ENCODE measurements around the gene ROBO3.

Gene ROBO3, protein sequence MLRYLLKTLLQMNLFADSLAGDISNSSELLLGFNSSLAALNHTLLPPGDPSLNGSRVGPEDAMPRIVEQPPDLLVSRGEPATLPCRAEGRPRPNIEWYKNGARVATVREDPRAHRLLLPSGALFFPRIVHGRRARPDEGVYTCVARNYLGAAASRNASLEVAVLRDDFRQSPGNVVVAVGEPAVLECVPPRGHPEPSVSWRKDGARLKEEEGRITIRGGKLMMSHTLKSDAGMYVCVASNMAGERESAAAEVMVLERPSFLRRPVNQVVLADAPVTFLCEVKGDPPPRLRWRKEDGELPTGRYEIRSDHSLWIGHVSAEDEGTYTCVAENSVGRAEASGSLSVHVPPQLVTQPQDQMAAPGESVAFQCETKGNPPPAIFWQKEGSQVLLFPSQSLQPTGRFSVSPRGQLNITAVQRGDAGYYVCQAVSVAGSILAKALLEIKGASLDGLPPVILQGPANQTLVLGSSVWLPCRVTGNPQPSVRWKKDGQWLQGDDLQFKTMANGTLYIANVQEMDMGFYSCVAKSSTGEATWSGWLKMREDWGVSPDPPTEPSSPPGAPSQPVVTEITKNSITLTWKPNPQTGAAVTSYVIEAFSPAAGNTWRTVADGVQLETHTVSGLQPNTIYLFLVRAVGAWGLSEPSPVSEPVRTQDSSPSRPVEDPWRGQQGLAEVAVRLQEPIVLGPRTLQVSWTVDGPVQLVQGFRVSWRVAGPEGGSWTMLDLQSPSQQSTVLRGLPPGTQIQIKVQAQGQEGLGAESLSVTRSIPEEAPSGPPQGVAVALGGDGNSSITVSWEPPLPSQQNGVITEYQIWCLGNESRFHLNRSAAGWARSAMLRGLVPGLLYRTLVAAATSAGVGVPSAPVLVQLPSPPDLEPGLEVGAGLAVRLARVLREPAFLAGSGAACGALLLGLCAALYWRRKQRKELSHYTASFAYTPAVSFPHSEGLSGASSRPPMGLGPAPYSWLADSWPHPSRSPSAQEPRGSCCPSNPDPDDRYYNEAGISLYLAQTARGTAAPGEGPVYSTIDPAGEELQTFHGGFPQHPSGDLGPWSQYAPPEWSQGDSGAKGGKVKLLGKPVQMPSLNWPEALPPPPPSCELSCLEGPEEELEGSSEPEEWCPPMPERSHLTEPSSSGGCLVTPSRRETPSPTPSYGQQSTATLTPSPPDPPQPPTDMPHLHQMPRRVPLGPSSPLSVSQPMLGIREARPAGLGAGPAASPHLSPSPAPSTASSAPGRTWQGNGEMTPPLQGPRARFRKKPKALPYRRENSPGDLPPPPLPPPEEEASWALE (N-terminal part only)

DNA sequence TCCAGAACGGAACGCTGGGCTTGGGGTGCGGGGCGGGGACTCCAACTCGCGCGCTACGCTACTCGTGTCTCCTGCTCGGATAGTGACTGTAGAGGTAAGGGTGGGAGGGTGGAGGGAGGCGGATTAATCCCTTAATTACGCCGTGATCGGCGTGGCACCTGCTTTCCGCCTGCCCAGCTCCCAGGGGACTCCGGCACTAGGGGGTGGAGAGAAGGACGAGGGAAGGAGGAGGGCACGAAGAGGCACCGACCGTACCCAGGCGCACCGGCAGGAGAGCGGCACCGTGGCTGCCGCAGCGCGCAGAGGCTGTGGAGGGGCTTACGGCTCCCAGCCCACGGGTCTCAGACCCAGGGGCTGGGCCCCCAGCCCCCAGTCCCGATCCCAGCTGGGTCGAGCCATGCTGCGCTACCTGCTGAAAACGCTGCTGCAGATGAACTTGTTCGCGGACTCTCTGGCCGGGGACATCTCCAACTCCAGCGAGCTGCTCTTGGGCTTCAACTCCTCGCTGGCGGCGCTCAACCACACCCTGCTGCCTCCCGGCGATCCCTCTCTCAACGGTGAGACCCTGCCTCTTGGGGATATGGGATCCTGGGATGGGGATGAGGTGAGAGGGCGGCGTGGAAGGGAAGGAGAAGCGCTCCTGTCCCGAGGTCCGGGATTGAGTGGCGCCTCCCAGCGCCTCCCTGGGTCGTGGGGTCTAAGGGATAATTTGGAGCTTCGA lies at the start of gene ROBO3:
Gene ROBO3 (plus strand): TSS at position 252 of the 721 bp plus-strand sequence. CDS start 146 bp downstream, at position 398.
- DNase-seq = no peak

DNA sequence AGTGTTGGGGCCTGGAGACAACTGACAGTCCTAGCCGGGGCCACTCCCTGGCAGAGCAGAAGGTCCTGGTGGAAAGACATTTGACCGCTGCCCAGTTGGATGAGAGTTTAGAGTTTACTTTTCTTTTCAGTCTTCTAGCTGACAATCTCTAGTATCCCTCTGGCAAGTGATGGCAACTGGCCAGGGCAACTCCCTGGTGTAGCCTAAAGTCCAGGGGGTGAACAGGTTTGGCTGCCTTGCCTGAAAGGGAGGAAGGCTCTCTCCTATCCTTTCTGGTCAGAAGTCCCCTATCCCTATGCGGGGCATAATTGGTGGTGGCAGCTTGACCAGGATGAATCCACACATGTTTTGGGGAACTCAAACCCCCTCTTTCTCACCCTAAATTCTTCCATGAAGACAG lies 48.2 kb upstream of the ROBO3 start:
- no peak for DNase-seq

DNA sequence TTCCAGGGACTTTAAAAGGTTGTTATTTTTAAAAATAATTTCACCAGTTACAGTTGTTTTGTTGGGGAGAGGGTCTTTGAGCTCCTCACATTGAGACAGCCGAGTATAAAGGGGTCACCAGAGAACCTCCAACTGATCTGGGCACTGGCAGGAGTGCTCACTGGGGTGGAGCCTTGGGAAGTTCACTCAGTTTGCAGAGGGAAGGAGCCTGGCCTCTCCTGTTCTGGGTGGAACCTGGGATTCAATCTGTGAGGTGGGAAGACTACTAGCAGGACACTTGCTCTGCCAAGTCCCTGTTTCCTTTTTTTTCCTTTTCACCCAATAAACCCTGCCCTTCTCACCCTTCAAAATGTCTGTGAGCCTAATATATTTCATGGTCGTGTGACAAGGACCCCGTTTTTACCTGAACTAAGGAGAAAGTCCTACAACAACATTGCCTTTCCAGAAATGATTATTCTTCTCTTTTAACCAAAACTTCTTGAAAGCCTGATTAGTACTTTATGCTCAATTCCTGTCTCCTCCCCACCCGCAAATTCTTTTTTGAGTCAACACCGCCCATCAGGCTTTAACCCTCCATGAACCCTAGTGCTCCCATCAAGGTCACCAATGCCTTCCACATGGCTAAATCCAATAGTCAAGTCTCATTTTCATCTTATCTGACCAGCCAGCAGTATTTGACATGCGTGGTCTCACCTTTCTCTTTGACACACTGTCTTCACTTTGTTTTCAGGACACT lies 43.1 kb upstream of the ROBO3 start:
- no peak for DNase-seq

DNA sequence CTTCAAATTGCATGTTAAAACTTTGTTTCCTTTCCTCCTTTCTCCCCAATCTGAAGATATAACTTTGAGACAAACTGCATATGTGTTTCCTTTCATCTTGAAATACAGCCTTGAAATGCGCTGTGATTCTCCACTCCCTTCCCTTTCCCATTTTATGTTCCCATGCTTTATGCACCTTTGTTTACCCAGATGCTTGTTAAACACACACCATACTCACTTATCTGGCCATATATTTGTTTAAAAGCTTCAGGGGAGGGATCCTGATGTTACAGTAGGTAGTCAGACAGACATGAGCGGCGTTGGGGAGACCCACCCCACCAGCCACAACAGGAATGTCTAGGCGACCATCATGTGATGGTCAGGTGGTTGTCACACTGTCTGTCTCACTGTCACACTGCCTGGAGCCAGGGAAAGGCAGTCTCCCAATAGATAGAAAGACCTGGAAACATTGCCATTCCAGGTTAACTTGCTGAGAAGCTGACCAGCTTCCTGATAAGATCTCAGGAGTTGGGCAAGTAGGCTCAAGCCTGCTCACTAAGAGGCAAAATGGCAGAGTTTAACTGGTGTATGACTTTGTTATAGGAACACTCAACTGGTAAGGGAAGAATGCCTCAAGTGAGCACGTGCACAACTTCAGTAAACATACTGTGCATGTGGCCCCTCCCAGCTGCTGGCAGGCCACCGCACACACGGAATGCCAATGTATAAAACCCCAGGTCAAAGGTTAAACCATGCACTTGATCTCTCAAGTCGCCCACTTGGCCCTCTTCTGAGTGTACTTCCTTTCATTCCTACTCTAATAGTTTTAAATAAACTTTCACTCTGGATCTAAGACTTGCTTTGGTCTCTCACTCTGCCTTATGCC lies 41.5 kb upstream of the ROBO3 start:
- no peak for DNase-seq

DNA sequence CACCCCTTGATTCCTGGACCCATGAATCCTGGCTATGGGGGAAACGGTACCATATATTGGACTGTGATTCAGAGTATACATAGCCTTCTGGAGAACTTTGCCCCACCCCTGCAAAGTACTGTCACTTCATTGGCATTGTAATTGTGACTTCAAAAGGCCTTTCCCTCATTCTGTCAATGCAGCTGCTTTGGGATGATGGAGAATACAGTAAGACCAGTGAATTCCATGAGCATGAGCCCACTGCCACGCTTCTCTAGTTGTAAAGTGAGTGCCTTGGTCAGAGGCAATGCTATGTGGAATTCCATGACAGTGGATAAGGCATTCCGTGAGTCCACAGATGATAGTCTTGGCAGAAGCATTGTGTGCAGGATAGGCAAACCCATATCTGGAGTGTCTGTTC lies 39.4 kb upstream of the ROBO3 start:
- no peak for DNase-seq

DNA sequence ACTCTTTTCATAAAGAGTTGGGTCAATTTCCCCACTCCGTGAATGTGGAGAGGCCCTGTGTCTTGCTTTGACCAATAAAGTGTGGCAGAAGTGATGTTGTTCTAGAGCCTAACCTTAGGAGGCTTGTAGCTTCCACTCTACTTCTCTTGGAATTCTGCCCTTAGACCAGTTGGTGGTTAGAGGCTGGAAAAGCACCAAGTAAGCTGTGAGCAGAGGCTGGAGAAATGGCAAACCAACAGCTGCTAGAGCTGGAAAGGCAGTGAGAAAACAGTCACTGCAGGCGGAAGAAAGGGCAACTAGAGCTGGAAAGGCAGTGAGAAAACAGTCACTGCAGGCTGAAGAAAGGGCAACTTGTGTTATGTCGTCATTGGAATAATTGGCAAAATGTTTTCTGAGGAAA lies 35.2 kb upstream of the ROBO3 start:
- DNase-seq = no peak

DNA sequence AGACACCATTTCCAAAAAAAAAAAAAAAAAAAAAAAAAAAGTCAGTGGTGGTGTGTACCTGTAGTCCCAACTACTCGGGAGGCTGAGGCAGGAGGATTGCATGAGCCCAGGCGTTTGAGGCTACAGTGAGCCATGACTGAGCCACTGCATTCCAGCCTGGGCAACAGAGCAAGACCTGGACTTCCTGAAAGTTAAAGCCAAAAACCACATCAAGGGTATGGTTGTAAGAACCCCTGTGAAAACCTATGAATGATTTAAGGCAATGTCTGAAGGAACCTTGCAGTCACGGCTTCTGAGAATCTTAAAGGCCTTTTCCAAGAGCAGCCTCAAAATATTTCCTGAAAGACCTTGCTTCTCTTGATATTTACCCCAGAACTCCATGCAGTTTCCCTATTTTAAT lies 34.5 kb upstream of the ROBO3 start:
- DNase-seq = no peak

DNA sequence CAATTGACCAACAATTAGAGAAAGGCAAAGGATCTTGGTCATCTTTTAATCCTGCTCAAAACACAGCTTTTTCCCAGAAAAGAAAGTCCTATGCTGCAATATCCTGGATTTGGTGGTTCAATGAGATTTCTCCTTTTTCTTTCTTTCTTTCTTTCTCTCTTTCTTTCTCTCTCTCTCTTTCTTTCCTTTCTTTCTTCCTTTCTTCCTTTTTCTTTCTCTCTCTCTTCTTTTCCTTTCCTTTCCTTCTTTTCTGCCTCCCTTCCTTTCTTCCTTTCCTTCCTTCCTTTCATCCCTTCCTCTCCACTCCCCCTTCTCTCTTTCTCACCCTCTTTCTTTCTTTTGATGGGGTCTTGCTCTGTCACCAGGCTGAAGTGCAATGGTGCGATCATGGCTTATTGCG lies 33.3 kb upstream of the ROBO3 start:
- no peak for DNase-seq

DNA sequence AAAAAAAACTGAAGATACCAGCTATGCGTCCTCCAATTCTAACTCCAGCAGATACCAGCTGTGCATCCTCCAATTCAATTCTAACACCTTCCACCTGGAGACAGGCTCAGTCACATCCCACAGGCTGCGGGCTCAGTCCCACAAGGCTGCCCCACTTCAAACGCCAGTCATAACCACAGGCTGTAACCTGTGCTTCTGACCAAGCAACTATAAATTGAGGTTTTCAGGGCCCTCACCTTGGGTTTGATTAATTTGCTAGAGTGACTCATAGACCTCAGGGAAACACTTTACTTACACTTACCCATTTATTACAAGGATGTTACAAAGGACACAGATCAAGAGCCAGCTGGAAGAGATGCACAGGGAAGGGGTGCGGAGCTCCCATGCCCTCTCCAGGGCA lies 32.7 kb upstream of the ROBO3 start:
- DNase-seq = no peak

DNA sequence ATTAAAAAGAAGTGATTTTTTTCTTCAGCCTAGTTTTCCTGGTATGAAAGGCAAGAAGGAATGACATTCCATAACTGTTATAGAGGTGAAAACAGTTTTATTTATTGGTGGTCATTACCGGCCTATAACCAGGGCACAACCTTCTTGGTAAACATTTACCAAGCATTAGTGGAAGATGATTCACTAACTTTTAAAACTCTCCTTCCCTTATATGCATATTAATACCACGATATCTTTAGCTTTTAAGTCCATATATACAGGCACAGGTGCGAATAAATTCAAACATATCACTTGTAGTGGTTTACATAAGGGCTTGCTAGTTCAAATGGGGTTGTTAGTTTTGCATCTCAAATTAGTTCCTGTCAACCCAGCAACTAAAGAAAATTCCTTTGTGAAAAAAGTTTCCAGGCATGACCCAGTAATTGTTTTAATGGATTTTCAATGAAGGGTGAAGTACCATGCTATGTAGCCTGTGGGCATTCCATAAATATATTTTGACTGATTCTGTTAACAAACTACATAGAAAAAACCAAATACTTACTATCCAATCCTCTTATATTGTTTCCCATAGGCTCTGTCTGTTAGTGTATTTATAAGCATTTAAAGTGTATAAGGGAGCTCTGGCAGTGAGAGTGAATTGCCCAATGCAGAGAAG lies 30.6 kb upstream of the ROBO3 start:
- DNase-seq = no peak

DNA sequence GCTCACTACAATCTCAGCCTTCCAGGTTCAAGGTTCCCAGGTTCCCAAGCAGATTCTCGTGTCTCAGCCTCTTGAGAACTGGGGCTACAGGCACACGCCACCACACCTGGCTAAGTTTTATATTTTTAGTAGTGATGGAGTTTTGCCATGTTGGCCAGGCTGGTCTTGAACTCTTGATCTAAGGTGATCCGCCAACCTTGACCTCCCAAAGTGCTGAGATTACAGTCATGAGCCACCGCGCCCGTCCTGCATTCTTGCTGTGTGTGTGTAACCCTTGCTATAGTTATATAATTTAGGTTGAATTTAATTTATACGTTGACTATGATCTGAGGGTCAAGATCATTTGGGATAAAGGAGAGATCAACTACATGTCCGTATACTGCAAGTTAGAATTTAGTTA lies 29.3 kb upstream of the ROBO3 start:
- no peak for DNase-seq

DNA sequence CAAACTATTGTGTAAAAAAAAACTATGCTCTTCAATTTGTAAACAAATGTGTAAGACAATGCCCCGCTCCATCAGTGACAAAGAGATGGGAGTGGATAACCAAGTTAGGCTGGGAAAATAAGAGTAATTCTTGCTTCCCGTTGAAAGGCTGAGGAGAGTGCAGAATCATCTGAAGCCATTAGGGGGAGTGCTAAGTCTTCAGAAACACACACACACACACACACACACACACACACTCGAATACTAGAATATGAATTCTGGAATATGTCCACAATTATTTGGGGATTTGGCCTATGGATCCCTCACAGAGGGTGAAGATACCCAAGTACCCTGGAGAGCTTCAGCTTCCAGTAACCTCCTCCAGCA lies 27.8 kb upstream of the ROBO3 start:
- peak; percentile 76 to 78 (median 77) for DNase-seq

DNA sequence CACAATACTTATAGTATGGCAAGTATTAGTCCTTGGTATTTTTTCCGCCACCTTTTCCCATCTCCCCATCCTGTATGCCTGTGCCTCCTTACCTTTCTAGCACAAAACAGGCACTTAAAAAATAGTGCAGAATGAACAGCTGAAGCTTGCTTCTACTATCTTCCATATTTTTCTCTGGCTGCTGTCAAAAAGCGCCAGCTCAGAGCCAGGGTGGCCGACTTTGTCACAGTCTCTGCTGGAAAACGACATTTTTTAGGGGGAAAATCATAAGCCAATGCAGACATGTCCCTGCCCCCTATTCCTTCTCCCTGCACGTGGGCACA lies 26.5 kb upstream of the ROBO3 start:
- no peak for DNase-seq

DNA sequence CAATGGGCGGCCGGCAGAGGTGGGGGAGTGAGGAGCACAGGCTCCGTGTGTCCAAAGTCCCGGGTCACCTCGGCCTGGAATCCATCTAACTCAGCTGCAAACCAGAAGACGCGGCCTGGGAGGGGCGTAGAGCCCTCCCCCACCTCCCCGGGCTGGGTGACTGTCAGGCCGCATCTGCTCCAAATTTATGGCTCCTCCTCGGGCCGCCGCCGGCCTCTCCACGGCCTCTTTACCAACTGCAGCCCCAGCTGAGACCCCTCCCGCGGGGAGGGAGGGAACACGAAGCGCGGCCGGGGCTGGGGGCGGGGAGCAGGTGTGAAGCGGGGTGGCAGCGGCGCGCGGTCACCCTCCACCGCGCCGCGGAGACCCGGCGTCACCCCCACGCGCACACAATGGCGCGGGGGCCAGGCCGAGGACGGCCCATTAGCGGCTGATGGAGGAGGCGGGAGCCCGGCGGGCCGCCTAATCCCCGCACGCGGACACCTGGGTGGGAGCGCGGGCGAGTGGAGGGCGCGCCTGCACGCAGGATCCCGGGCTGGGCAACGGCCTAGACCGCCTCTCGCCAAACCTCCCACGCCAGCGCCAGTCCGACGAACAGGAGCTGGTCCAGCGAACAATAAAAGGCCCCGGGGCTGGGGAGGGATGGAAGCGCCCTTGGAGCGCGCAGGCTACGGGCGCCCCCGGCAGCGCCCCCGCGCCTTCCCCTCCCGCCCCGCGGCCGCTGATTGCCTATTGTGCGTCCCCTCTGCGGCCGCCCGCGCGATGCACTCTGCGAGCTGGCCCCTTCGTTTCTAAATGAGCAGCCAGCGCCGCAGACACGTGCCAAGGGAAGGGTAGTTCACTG lies 25.9 kb upstream of the ROBO3 start:
- DNase-seq = peak in 1 of 3 donors; percentile 11

DNA sequence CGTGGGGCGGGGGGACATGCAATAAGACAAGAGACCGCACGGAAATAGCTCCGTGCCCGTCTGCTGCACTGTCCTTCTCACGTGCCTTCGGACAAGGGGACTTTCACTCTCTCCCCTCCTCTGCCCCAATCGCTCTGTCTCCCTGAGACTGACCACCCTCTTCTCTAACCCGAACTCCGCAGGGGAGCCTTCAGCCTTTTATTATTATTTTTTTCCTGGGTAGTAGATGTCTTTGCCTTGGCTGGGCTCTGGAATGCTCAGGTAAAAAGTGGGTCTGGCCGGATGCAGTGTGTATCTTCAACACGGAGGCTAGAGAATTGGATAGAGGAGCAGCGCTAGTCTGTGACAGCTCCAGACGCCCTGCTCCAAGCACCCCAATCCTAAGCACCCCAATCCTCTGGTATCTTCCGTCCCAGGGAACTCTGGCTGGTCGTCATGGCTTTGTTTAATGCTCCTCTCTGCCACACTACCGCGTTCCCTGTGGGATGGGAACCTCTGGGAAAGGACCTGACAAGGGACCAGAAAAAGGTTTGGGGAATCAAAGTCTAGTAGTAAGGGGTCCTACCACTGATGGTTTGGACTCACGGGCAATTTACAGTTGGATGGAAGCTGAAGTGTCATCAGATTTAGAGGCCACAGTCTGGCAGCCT lies 25.1 kb upstream of the ROBO3 start:
- no peak for DNase-seq

DNA sequence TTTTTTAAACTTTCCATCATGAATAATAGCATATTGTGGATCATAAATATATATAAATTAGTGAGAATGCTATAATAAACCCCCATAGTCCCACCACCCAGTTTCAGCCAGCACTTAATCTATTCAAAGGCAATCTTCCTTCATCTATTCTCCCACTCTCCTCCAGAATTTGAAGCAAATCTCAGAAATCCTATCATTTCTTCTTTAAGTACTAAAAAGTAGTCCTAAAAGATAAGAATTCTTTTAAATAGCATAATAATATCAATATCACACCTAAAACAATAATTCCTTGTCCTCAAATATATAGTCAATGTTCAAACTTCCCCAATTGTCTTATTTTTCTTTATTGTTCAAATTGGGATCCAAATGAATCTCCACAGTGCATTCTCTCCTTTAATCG lies 24.6 kb upstream of the ROBO3 start:
- DNase-seq = no peak

DNA sequence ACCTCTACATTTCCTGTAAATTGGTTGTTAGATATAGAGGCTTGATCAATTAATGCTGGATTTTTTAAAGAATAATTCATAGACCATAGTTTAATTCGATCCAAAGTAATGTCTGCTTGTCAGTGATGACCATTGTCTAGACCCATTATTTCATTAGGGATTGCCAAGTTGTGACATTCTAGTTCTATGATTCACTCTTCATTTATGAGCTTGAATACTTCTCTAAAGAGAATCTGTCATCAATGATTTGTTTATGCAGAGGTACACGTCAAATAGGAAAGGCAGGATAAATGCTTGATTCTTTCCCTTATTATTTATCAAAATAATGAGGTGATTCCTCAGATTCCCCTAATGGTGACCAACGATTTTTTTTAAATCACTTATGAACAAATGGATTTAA lies 24.0 kb upstream of the ROBO3 start:
- peak in 1 of 3 donors; percentile 19 for DNase-seq

DNA sequence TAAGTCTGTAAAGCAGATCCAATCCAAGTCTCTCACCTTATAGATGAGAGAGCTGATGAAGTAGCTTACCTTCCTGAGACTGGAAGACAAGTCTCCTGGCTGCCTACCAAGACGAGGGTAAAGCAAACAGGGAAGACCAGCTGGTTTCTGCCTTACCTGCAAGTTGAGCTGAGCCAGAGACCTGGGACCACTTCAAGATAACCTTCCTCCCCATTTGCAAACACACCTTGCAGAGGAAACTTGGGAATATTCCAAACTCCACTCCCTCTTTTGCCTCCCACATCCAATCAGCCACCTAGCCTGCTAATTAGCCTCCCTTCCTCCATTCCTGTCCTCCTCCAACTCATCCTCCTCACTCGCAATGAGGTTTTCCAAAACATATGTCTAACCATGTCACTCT lies 23.4 kb upstream of the ROBO3 start:
- no peak for DNase-seq

DNA sequence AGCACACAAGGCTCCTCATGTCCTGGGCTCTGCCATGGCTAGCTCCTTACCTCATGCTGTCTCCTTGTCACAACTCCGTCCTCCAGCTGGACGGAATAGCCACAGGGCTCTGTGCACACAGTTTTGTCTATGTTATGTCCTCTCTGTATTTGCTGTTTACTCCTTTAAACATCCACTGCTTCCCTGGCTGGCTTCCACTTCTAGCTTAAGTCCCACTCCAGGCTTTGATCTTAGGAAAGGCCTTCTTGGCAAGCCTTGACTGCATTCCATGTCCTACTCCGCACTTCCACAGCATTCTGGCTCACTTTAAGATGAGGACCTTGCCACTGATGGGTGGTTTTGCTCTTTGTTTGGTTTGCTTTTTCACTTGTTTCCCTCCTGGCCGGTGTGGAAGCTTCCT lies 22.9 kb upstream of the ROBO3 start:
- no peak for DNase-seq

Data from suppressor macrophage treated with lipopolysaccharide for 1 hour (primary cell).